Smooth muscle cell (in vitro differentiated cells): ENCODE results near the gene RBMS3. TPM values are rescaled to one million over a fixed set of nuclear protein-coding genes. Genes with fewer than 3 reads are reported as not detected.

Experiments
- DNase-seq: peaks from one replicate; lab custom pipeline; 2025; ENCODE audit not compliant: unreplicated experiment; lab: John Stamatoyannopoulos, UW
- H2AFZ ChIP-seq: fragments of 200-600 bp; sonication (generic); 2 replicates; pipeline ENCODE4 v1.6.0; 2016; ENCODE audit warnings: antibody characterized with exemption, low read depth, mild to moderate bottlenecking
- H3F3A ChIP-seq: fragments of 200-600 bp; sonication (generic); 2 replicates; pipeline ENCODE4 v1.6.0; 2017; ENCODE audit warnings: antibody characterized with exemption, low read depth
- H3K27ac ChIP-seq: fragments of 200-600 bp; sonication (generic); 2 replicates; pipeline ENCODE4 v1.5.1; 2016; ENCODE audit warnings: low read depth, mild to moderate bottlenecking
- H3K27me3 ChIP-seq: fragments of 200-600 bp; sonication (generic); 2 replicates; pipeline ENCODE4 v1.6.1; 2016; ENCODE audit warnings: low read depth, mild to moderate bottlenecking
- H3K36me3 ChIP-seq: fragments of 200-600 bp; sonication (generic); 2 replicates; pipeline ENCODE4 v1.5.1; 2016; ENCODE audit warnings: low read depth
- H3K4me1 ChIP-seq: fragments of 200-600 bp; sonication (generic); 2 replicates; pipeline ENCODE4 v1.5.1; 2016; ENCODE audit warnings: low read depth
- H3K4me2 ChIP-seq: fragments of 200-600 bp; sonication (generic); 2 replicates; pipeline ENCODE4 v1.6.0; 2016; ENCODE audit warnings: mild to moderate bottlenecking
- H3K4me3 ChIP-seq: fragments of 200-600 bp; sonication (generic); 2 replicates; pipeline ENCODE4 v1.5.1; 2016; ENCODE audit warnings: mild to moderate bottlenecking
- H3K79me2 ChIP-seq: fragments of 200-600 bp; sonication (generic); 2 replicates; pipeline ENCODE4 v1.6.0; 2016; ENCODE audit warnings: low read depth, mild to moderate bottlenecking
- H3K9ac ChIP-seq: fragments of 200-600 bp; sonication (generic); 2 replicates; pipeline ENCODE4 v1.6.0; 2016; ENCODE audit warnings: low read depth
- H3K9me3 ChIP-seq: fragments of 200-600 bp; sonication (generic); replicated peaks from 2 replicates; pipeline ENCODE4 v1.5.1; 2016; ENCODE audit warnings: low read depth
- H4K20me1 ChIP-seq: fragments of 200-600 bp; sonication (generic); 2 replicates; pipeline ENCODE4 v1.6.0; 2016; ENCODE audit warnings: low read depth
- CTCF ChIP-seq: fragments of 200-600 bp; sonication (generic); IDR thresholded peaks from 2 replicates; pipeline ENCODE4 v1.5.1; 2017; ENCODE audit warnings: borderline replicate concordance, mild to moderate bottlenecking, antibody characterized with exemption; ENCODE audit not compliant: insufficient read depth, poor library complexity, severe bottlenecking
- WGBS: methylation state at CpG from one replicate; pipeline ENCODE4 v1.1.7; 2016; ENCODE audit warnings: low lambda C conversion rate; 5-methylcytosine and 5-hydroxymethylcytosine counted together
- polyA plus RNA-seq: library from polyadenylated mRNA; unstranded; fragments of >200 nt; fragmentation: Nextera tagmentation; extraction: Ambion mirVana; gene quantifications from 2 replicates; pipeline ENCODE4 v1.2.1, GENCODE V29; 2016
- total RNA-seq: library from RNA; depleted of rRNA; stranded (reverse); fragments of >200 nt; gene quantifications from 2 replicates; pipeline ENCODE4 v1.2.3, GENCODE V29; 2014

Gene RBMS3
- total and polyA plus RNA-seq, 2 experiments from 2014 or later, result 42.9 to 50.6 TPM

GRCh38 chr3:29764041-29764440 lies 483.2 kb downstream of the RBMS3 start:
- peaks cover 23% of the 10 kb centered on the region for H3K4me1 ChIP-seq
- TF ChIP-seq CTCF, result no peak
- no peak overlapping the region for H2AFZ ChIP-seq
- no peaks in the 10 kb centered on the region for H3F3A ChIP-seq
- peak overlapping the region; percentile 41 for H3K27ac ChIP-seq
- H3K36me3 ChIP-seq, result no peaks in the 10 kb centered on the region
- H3K9me3 ChIP-seq, result no peaks in the 10 kb centered on the region
- H4K20me1 ChIP-seq, result no peaks in the 10 kb centered on the region
- no peaks in the 10 kb centered on the region for H3K27me3 ChIP-seq
- H3K4me3 ChIP-seq, result no peak overlapping the region
- no peak overlapping the region for H3K9ac ChIP-seq
- H3K79me2 ChIP-seq, result peaks cover 4% of the 10 kb centered on the region
- H3K4me2 ChIP-seq, result peak overlapping the region; percentile 56
- 55% methylated on average over 3 of the region's 3 CpGs for WGBS
- no peak for DNase-seq

GRCh38 chr3:29764603-29765254 lies 483.9 kb downstream of the RBMS3 start:
- Histone ChIP-seq H3F3A (no peaks in the 10 kb centered on the region), H3K27ac (peak overlapping the region; percentile 41), H2AFZ (no peak overlapping the region), H3K79me2 (peaks cover 4% of the 10 kb centered on the region), H3K9ac (no peak overlapping the region), H4K20me1 (no peaks in the 10 kb centered on the region), H3K9me3 (no peaks in the 10 kb centered on the region), H3K4me3 (no peak overlapping the region), H3K36me3 (no peaks in the 10 kb centered on the region), H3K4me1 (peaks cover 16% of the 10 kb centered on the region), H3K4me2 (peak overlapping the region; percentile 56), H3K27me3 (no peaks in the 10 kb centered on the region)
- DNase-seq, result no peak
- peak; percentile 28 for TF ChIP-seq CTCF
- 94% methylated on average over 2 of the region's 2 CpGs for WGBS

GRCh38 chr3:29771602-29772001 lies 490.7 kb downstream of the RBMS3 start:
- H3K9me3 ChIP-seq, result no peaks in the 10 kb centered on the region
- no peaks in the 10 kb centered on the region for H3K36me3 ChIP-seq
- H3K4me1 ChIP-seq, result no peaks in the 10 kb centered on the region
- no peak overlapping the region for H3K9ac ChIP-seq
- no peaks in the 10 kb centered on the region for H3K27me3 ChIP-seq
- no peak overlapping the region for H2AFZ ChIP-seq
- no peak for DNase-seq
- H3K4me3 ChIP-seq, result no peak overlapping the region
- peaks cover 13% of the 10 kb centered on the region for H3K79me2 ChIP-seq
- H4K20me1 ChIP-seq, result no peaks in the 10 kb centered on the region
- no peaks in the 10 kb centered on the region for H3F3A ChIP-seq
- no peak overlapping the region for H3K4me2 ChIP-seq
- WGBS, result 88% methylated on average over 3 of the region's 3 CpGs
- no peak overlapping the region for H3K27ac ChIP-seq
- no peak for TF ChIP-seq CTCF

- Histone ChIP-seq H3K9ac (no peak overlapping the region), H3K4me3 (no peak overlapping the region), H3K36me3 (no peaks in the 10 kb centered on the region), H4K20me1 (no peaks in the 10 kb centered on the region), H3K4me1 (no peaks in the 10 kb centered on the region), H3F3A (no peaks in the 10 kb centered on the region), H3K4me2 (no peak overlapping the region), H3K79me2 (peaks cover 13% of the 10 kb centered on the region), H2AFZ (no peak overlapping the region), H3K9me3 (no peaks in the 10 kb centered on the region), H3K27ac (no peak overlapping the region), H3K27me3 (no peaks in the 10 kb centered on the region)
- WGBS, result 73% methylated on average over 4 of the region's 4 CpGs
- no peak for TF ChIP-seq CTCF
- DNase-seq, result no peak
Observed at GRCh38 chr3:29772436-29772835, 491.6 kb downstream of the RBMS3 start.
